NB4 (cell line): ENCODE measurements around the gene FAM53B.

ENCODE experiments used
- DNase-seq: peaks from one replicate; pipeline ENCODE4 v3.0.0; 2010; ENCODE audit warnings: low read depth
- H3K4me3 ChIP-seq: one replicate; pipeline ENCODE4 v1.5.1; 2011; ENCODE audit warnings: mild to moderate bottlenecking, low read depth, low read length, moderate library complexity
- MAX ChIP-seq: IDR thresholded peaks from 2 replicates; pipeline ENCODE4 v1.6.1; 2011; ENCODE audit warnings: low read depth, low read length
- MYC ChIP-seq: IDR thresholded peaks from 2 replicates; pipeline ENCODE4 v1.6.1; 2011; ENCODE audit warnings: low read depth, low read length
- POLR2A ChIP-seq: IDR thresholded peaks from 2 replicates; pipeline ENCODE4 v1.6.1; 2011; ENCODE audit warnings: mild to moderate bottlenecking; ENCODE audit not compliant: insufficient read length; ENCODE audit errors: extremely low read depth
- TF ChIP-seq, protein P1 (sequence below): IDR thresholded peaks from one replicate; pipeline ENCODE4 v1.5.1; 2012; ENCODE audit warnings: low read depth, low read length

The FAM53B gene

DNA sequence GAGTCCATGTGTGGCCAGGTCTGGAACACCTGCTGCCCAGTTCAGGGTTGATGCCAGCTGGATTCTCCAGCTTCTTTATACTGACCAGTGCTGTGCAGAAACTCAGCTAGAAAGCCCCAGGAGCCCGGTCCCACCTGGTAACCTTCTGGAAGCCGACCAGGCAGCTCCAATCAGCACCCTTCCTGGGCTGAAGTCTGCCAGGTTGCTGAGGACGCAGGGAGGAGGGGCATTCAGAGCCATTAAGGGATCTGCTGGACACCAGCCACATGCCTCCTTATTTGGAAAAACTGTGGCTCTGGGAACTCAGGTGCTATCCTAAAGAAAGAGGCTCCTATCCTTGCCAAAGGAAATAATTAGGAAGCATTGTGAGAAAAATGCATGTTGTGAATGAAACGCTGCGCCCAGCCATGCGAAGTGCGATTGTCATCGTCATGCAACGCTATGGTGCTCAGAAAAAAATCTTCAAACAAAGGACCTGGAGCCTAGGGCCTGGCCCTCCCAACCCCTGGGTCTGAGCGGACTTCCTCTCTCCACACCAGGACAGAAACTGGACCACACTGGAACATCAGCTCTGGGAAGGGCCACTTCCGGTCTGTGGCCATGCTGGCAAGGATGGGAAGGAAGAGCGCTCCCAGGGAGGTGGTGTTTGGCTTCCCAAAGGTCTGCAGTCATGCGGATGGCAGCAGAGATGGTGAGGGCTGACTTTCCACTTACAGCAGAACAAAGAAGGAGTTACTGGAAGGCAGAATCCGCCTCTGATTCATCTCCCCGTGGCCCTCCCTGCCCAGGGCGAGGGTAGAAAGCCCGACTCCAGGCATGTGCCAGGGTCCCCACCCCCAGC is 90.1 kb downstream of the FAM53B start:
- no peak for DNase-seq

DNA sequence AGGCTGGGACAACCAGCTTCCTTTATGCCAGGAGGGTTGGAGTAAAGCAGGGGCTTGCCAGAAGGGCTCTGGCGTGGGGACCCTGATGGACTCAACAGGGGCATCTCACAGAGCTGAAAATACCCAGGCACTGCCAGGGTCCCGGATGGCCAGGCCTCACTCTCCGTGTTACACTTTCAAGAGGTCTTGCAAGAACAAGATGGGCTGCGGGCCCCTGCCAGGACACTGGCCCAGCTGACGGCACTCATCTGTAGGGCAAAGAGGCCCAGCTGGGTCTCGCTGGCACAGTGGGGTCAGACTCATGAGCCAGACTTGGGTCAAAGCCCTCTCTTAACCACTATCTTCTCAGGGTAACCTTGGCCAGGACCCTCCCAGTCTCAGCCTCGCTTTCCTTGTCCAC is 90.9 kb downstream of the FAM53B start:
- TF ChIP-seq, protein P1, sequence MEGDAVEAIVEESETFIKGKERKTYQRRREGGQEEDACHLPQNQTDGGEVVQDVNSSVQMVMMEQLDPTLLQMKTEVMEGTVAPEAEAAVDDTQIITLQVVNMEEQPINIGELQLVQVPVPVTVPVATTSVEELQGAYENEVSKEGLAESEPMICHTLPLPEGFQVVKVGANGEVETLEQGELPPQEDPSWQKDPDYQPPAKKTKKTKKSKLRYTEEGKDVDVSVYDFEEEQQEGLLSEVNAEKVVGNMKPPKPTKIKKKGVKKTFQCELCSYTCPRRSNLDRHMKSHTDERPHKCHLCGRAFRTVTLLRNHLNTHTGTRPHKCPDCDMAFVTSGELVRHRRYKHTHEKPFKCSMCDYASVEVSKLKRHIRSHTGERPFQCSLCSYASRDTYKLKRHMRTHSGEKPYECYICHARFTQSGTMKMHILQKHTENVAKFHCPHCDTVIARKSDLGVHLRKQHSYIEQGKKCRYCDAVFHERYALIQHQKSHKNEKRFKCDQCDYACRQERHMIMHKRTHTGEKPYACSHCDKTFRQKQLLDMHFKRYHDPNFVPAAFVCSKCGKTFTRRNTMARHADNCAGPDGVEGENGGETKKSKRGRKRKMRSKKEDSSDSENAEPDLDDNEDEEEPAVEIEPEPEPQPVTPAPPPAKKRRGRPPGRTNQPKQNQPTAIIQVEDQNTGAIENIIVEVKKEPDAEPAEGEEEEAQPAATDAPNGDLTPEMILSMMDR: no peak
- TF ChIP-seq MYC: no peak
- no peak for TF ChIP-seq MAX
- no peak for TF ChIP-seq POLR2A
- DNase-seq: no peak

More for the DNA sequence above, 90.1 kb downstream of the FAM53B start:
- TF ChIP-seq MYC (no peak), POLR2A (no peak), MAX (no peak)
- TF ChIP-seq, protein P1: no peak
- no peak overlapping the region for H3K4me3 ChIP-seq

GRCh38 chr10:124652701-124653100 is 91.5 kb downstream of the FAM53B start:
- H3K4me3 ChIP-seq: no peak overlapping the region
- DNase-seq: peak; percentile 55
- TF ChIP-seq POLR2A: no peak
- TF ChIP-seq, protein P1: no peak
- no peak for TF ChIP-seq MAX
- TF ChIP-seq MYC: no peak

More for the DNA sequence above, 90.9 kb downstream of the FAM53B start:
- H3K4me3 ChIP-seq: no peak overlapping the region

DNA sequence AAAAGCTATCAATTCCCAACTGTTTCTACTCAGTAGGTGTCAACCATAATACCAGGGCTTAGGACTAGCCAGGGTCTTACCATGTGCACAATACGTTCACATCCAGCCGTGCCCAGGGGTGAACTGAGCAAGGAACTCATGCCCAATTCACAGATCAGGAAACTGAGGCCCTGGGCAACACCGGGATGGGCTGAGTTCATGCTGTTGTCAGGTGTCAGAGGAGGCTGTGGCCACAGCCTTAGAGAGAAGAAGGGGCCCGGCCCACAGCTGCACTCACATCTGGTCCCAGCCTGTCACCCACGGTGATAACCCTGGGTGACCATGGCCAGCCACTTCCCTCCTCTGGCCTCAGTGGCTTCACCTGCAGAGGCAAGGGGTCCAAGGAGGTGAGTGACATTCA is 92.0 kb downstream of the FAM53B start:
- H3K4me3 ChIP-seq: no peak overlapping the region
- no peak for DNase-seq
- TF ChIP-seq MAX (no peak), MYC (no peak)
- TF ChIP-seq, protein P1: no peak

DNA sequence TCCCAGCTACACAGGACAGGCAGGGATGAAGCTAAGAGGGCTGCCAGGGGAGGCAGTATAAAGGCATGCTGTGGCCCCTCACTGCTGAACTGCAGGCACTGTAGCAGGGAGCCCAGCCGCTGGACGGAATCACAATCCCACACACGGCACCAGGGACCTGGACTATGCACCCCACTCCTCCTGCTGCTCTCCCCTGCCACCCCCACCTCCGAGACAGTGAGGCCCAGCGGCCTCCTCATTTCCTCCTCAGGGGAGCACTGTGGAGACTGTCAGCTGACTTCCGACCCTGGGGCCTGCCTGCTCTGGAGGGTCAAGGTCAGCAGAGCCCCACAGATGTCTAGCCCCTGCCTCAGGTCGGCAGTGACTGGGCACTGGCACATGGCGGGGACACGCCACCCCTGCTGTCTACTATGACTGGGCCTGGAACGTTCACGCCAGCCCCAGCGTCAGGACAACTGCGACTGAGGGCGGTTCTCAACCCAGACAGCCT is 92.7 kb downstream of the FAM53B start:
- DNase-seq: peak; percentile 28

More for the DNA sequence above, 92.7 kb downstream of the FAM53B start:
- H3K4me3 ChIP-seq: no peak overlapping the region
- TF ChIP-seq, protein P1: no peak
- TF ChIP-seq POLR2A (no peak), MYC (no peak), MAX (no peak)
